H1 (cell line): ENCODE results near the gene LRP1. TPM values are rescaled to one million over a fixed set of nuclear protein-coding genes. Genes with fewer than 3 reads are reported as not detected.

Experiments
- ASH2L ChIP-seq: fragments of 200-600, 300-600 bp; sonication (generic); IDR thresholded peaks from one replicate; pipeline ENCODE4 v1.7.1; 2017; ENCODE audit warnings: low read length
- CHD7 ChIP-seq: fragments of 300-600 bp; sonication (generic); IDR thresholded peaks from 2 replicates; pipeline ENCODE4 v1.7.1; 2012; ENCODE audit warnings: low read length, moderate library complexity, mild to moderate bottlenecking, inconsistent platforms; ENCODE audit not compliant: insufficient replicate concordance
- POLR2AphosphoS5 ChIP-seq: IDR thresholded peaks from 2 replicates; pipeline ENCODE4 v1.6.1; 2011; ENCODE audit warnings: low read depth, low read length
- polyA plus RNA-seq, 7 experiments: library from polyadenylated mRNA; depleted of rRNA in 3 of 7; stranded (reverse) in 5 of 7; unstranded in 2 of 7; fragments of >200 nt in 5 of 7; fragments of 200-250 nt in 2 of 7; gene quantifications; 1 replicate in 5 of 7; 2 replicates in 1 of 7; 4 replicates in 1 of 7; pipeline versions ENCODE4 v1.2.1 to v1.2.3, GENCODE V29; 2011 to 2013; ENCODE audit warnings: missing spikeins in 2 of 7, mixed read lengths in 2 of 7
- total RNA-seq: library from RNA; stranded (reverse); fragmentation: NEBNext Ultra II Directional; extraction: Animal tissue kit (Norgen Biotek cat#: 25700); gene quantifications from 2 replicates; pipeline ENCODE4 v1.2.1, GENCODE V29; 2021

The LRP1 gene
- total and polyA plus RNA-seq, 2 of the 8 experiments (the other 6 are each of a cell fraction or from before 2014, with no cell fraction given) = 35.3 to 92.5 TPM

- TF ChIP-seq CHD7 (no peak), ASH2L (no peak), POLR2AphosphoS5 (0 out of 2 replicates have a peak, but pooled peaks have one; percentile 9)
Observed at GRCh38 chr12:57145460-57146059, 17.3 kb downstream of the LRP1 start (continued).
